GM08714 (cell line): ENCODE results near the gene POLR1A.
"Not testable (repeated sequence)": the region's sequence is repeated elsewhere in the genome, so short reads cannot be mapped to it uniquely, and the experiment has no call there.

Experiments
- H3K4me3 ChIP-seq: fragments of 200-500 bp; sonication (Bioruptor generic); 2 replicates; pipeline ENCODE4 v1.5.1; 2014; ENCODE audit warnings: mild to moderate bottlenecking, low read length, inconsistent platforms
- ZNF274 ChIP-seq: IDR thresholded peaks from 2 replicates; pipeline ENCODE4 v1.6.1; 2012; ENCODE audit warnings: mild to moderate bottlenecking, low read depth, low read length

The POLR1A gene

DNA sequence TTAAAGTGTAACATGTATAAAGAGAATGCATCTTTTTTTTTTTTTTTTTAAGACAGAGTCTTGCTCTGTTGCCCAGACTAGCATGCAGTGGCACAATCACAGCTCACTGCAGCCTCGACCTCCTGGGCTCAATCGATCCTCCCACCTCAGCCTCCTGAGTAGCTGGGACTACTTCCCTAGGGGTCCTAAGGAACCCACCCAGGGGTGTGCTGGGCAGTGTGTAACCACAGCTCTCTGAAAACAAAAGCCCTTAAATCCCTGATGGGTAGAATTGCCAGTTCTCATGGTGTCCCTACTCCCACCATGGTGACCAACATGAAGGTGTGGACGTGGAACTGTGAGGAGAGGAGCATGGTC, 111.3 kb downstream of the POLR1A start:
- TF ChIP-seq ZNF274 = no peak

DNA sequence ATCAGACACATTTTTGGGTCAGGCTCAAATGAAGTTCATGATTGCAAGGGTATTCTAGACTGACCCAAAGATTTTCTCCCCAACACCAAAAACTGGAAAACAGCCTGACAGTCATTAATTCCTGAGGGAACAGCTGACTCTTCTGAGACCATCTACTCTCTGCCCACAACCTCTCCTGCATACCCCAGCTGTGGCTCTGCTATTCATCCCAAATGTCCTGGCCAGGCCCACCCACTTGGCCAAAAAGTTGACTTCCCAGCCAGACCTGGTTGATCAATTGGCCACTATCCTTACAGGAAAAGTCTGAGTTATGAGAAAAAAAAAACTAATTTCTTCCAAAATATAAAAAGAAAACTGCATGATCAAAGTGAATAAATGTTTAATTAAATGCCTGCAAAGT, 113.1 kb downstream of the POLR1A start:
- H3K4me3 ChIP-seq = no peak overlapping the region
- TF ChIP-seq ZNF274 = no peak

More for the DNA sequence above, 111.3 kb downstream of the POLR1A start:
- no peak overlapping the region for H3K4me3 ChIP-seq

- not testable (repeated sequence) for H3K4me3 ChIP-seq
Measured at GRCh38 chr2:85992053-85992452, 113.6 kb downstream of the POLR1A start.

DNA sequence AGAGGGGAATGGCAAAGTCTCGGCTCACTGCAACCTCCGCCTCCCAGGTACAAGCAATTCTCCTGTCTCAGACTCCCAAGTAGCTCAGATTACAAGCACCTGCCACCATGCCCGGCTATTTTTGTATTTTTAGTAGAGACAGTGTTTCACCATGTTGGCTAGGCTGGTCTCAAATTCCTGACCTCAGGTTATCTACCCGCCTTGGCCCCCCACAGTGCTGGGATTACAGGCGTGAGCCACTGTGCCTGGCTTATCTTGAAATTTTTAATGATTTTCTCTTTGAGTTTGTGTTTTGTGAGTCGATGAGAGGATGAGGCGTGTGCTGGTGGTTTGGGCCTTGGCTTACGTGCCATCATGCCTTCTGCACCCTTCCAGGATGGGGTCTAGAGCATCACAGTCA, 115.6 kb downstream of the POLR1A start:
- H3K4me3 ChIP-seq = no peak overlapping the region
- no peak for TF ChIP-seq ZNF274

DNA sequence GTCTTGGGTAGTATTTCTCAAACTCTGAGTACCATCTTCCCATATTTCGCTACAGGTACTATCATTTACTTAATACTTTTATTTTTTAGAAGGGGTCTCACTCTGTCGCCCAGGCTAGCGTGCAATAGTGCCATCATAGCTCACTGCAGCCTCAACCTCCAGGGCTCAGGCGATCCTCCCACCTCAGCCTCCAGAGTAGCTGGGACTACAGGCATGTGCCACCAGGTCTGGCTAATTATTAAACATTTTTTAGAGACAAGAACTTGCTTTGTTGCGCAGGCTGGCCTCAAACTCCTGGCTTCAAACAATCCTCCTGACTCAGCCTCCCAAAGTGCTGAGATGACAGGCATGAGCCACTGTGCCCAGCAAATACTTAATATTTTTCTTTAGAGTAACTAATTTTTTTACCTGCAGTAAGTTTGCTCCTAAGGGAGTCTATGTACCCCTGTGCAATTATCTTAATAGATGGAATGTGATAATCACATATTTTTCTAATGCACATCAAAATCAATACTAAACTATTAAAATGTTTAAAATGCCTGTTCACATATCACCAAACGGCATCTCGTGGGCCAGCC, 116.3 kb downstream of the POLR1A start:
- no peak for TF ChIP-seq ZNF274
- no peak overlapping the region for H3K4me3 ChIP-seq

DNA sequence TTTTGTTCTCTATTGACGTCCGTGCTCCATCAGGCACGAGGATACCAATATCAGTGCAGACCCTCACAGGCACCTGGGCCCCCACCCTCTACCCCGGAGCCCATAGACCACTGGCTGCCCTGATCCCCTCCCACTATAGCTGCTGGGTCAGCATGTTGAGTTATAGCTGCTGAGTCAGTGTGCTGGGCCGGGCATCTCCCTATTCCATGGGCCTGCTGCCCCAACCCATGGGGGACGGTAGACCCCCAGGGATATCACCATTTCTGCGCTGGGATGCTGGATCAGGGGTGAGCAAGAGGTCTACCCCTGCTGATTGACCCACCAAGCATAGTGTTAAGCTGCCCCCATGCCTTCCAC, 116.8 kb downstream of the POLR1A start:
- no peak overlapping the region for H3K4me3 ChIP-seq
- TF ChIP-seq ZNF274 = no peak

DNA sequence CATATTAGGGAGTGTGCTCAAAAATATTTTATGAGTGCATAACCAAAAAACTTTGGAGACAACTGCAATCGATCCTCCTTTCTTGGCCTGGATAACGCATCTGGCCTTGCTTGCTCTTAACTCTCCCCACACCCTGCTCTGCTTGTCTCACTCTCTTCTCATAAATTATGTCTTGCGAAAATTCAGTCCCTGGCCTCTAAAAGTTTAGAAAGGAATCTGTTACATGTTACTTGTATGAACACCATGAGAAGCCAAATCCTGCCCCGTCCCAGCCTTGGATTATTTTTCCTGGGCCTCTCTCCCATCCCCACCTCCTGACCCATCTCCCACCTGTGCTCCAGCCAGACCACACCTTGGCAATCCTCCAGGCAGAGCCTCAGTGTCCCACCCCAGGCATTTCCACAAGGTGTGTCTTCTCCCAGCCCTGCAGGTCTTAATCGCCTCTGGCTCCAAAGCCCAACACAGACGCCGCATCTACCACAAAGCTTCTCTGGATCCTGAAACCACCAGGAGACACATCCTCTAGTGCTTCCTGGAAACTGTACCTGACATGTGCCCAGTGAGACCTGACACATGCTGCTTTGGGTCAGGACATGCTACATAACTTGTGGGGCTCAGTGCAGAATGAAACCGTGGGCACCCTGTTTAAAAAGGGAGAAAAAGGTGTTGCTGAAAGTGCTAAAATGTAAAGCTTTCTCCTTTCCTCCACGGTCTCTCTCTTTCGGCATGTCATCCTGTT, 117.3 kb downstream of the POLR1A start:
- TF ChIP-seq ZNF274 = no peak

DNA sequence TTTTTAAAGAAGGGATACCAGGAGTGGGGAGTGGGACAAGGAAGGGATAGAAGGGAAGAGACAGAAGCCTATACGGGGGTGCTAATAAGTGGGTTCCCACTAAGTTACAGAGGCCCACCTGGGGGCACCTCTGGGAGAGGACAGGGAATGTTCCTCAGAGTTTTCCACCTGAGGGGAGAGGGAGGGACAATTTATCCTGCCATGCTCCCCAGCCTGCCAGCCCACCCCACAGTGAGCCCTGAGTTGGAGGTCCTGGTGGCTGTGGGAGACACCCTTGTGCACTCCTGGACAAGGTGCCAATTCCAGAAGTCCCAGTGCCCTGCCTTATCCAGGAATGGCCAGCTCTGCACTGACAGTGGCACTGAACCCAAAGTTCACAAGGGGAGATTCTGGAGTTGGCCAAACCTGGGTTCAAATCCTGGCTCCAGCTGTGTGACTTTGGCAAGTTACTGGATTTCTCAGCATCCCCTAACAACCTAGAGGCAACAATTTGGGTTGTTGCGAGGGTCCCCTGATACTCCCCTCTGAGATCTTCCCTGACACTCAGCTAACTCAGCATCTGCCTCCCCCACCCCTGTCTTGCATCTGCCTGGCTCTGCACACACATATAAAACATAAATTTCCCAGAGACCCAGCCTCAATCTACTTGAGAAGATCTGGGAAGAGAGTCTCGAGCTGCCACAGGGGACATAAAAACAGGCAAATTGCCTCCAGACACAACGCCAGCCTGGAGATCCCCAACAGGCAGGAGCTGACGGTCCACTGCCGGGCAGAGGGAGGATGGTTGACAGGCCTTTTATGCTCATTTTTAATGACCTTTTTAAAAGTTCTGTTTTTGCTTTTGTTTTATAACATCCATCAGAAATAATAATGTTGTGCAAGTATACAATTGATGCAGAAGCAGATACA, 118.2 kb downstream of the POLR1A start:
- TF ChIP-seq ZNF274 = no peak
- no peak overlapping the region for H3K4me3 ChIP-seq

More for the DNA sequence above, 117.3 kb downstream of the POLR1A start:
- H3K4me3 ChIP-seq = no peak overlapping the region

- TF ChIP-seq ZNF274 = no peak
- H3K4me3 ChIP-seq = no peak overlapping the region
Measured at GRCh38 chr2:85986121-85986520, 119.6 kb downstream of the POLR1A start.

- no peak for TF ChIP-seq ZNF274
- no peak overlapping the region for H3K4me3 ChIP-seq
Measured at GRCh38 chr2:85984788-85985187, 120.9 kb downstream of the POLR1A start.

- no peak overlapping the region for H3K4me3 ChIP-seq
- TF ChIP-seq ZNF274 = no peak
Measured at GRCh38 chr2:85983766-85984165, 121.9 kb downstream of the POLR1A start.

DNA sequence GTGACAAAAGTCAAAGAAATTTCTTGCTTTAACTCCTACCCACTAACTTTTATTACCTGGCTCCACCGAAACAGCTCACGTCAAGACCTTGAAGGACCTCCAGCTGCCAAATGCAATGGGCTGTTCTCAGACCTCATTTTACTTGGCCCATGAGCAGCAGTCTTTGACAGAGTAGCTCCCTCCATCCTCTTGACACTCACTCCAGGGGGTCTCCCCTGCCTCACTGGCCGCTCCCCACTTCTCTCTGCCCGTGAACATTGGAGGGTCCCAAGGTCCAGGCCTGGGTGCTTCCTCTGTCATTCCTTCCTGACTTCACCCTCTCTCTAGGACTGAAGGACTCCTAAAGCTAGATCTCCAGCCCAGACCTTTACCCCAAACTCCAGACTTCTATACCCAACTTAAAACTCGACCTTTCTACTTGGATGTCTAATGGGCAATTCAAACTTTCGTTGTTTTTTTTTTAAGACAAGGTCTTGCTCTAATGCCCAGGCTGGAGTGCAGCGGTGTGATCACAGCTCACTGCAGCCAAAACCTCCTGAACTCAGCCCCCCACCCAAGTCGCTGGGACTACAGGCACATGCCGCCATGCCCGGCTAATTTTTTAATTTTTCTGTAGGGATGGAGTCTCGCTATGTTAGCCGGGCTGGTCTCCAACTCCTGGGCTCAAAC, 124.0 kb downstream of the POLR1A start:
- no peak for TF ChIP-seq ZNF274

DNA sequence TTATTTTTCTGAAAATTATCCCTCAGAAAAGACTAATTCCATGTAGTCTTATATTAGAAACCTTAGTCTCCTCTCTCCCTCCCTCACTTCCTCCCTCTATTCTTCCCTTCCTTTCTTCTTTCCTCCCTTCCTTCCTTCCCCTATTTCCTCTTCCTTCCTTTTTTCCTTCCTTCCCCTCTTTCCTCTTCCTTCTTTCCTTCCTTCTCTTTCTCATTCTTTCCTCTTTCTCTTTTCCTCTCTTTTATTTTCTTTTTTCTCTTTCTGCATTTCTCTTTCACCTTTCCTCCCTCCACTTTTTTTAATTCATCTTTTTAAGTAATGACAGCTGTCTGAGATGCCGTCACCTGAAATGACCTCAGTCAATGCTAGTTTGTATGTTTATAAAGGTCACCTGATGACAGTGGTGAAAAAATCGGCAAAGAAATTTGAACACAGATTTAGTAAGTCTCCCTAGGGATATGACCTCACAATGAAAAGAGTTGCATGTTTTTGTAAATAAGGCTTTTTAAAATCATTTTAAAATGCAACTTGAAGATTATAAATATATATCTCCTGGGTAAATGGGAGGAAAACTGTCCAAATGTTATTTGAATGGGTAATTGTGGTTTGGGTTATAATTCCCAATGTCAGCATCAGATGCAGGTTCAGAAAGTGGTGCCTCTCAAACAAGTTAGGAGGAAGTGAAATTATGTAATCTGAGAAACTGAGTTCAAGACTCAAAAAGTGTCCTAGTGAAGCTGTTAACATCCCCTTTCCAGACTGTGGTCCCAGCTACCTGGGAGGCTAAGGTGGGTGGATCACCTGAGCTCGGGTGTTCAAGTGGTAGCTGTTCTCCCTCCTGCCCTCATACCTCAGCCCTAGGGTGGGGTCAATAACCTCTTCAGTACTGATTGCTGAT, 126.6 kb downstream of the POLR1A start:
- no peak overlapping the region for H3K4me3 ChIP-seq
- no peak for TF ChIP-seq ZNF274

More for the DNA sequence above, 124.0 kb downstream of the POLR1A start:
- H3K4me3 ChIP-seq = no peak overlapping the region
